HG03460 (cell line): ENCODE data around the gene ARL15.
"Not testable (repeated sequence)": the region's sequence is repeated elsewhere in the genome, so short reads cannot be mapped to it uniquely, and the experiment has no call there.

Experiments used
- ATAC-seq: cut with Tn5 transposase; IDR thresholded peaks from one replicate; pipeline ENCODE4 v1.9.1; 2021; ENCODE audit not compliant: unreplicated experiment

Gene ARL15

DNA sequence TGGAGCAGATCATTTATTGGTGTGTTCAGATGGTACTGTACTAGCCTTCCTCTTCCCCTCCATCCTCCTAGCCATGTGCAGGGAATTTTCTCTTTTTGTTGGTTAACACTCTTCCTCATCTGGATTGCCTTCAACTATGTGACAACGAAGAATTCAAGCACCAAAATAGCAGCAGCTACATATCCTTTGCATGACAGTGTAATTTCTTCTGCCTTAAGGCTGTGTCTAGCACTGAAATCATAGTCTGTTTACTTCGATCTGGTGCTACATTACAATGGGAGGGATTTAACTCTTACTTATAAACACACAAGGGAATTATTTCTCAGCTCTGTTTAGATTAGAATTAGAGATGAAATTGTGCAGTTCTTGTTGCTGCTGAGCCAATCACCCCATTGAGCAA is 260.4 kb downstream of the ARL15 start:
- no peak for ATAC-seq

DNA sequence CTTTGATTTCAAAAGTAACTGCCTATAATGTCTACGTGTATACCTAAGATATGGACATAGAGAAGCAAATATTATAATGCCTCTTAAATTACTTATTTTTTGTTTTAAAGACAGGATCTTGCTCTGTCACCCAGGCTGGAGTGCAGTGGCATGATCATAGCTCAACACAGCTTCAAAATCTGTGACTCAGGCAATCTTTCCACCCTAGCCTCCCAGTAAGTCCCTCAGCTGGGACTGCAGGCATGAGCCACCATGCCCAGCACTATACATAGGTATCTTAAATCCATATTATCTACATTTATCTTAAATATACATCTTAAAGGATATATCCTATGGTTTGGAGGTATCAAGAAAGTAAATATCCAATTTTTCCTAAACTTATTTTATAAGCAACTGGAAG is 261.2 kb downstream of the ARL15 start:
- no peak for ATAC-seq

DNA sequence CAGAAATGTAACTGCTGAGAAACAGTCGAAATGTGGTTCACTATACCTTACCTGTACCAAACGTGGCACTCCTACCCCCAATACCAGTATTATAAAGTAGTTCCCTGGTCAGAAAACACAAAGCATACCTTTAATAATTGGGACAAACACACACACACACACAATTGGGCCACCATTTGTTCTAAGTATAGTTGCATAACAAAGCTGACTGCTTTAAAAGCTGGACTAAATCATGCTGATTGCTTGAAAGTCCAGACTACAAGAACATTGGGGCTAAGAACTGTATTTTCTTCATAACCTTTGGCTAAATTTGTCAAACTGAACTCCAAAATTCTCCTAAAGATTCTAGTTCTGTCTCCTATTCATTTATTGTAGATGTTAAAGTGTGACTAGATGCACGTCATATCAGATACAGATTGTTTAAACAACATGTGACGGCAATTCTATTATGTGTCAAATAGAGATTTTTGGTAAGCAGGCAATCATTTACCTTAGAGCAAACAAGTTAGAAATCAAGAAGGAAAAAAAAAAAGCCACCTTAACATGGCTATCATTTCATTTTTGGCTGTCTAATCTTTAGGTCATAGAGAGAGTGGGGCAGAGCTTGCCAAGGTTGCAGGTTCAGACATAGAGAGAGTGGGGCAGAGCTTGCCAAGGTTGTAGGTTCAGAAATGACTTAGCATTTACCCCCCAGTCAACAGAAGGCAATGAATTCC is 265.1 kb downstream of the ARL15 start:
- ATAC-seq: no peak

DNA sequence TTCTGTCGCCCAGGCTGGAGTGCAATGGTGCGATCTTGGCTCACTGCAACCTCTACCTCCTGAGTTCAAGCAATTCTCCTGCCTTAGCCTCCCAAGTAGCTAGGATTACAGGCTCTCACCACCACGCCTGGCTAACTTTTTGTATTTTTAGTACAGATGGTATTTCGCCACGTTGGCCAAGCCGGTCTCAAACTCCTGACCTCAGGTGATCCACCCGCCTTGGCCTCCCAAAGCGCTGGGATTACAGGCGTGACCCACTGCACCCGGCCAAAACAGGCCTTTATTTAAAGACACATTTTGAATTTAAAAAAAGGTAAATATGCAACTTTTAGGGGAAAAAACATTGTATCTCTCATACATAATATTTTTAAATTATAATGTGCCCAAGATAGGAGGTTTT is 266.1 kb downstream of the ARL15 start:
- ATAC-seq: not testable (repeated sequence)

DNA sequence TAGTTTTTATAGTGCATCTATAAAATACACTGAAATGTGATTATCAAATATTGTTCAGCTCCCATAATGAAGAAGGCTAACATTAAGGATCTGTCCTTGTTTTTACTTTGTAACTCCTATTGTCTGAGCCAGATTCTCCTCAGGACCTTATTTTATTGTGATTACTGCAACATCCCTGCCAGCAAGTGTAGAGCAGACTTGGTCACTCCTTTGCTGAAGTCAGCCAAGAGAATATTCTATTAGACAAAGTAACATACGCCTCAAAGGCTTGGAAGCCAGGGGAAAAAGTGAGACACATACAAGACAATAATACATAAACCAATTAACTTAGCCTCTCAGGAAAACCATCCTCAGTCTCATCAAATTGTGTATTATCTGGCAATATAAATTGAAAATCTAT is 269.6 kb downstream of the ARL15 start:
- no peak for ATAC-seq

DNA sequence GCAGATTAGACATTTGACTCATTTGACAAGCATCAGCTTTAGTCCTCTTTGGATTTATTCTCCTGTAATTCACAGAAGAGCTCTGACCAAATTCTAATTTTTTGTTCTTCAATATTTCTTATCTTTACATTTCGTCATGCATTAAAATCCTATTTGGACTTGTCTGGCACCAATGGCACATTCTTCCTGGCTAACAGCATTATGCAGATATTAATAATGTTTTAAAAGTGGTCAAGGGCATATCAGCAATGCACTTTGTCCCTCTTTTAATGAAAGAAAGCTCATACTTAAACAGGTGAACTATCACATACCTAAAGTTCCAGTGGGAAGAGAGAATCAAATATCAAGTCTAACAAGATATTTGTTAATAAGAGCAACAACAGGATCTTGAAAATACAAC is 270.4 kb downstream of the ARL15 start:
- no peak for ATAC-seq

DNA sequence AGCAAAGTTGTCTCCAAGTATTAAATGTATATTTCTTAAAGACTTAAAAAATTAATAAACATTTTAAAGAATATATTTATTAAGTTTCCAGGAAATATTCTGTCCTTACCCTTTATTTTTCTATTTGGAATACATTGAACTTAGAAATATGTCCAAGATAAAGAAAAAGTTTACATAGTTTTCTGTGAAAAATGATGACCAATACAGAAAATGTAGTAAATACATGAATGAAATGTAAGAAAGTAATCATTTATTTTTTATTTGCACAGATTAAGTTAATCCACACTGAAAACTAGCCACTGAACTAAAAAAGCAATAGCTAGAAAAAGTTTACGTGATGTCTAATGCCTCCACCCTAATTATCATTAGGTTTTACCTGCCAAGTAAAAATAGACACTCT is 273.2 kb downstream of the ARL15 start:
- ATAC-seq: no peak

DNA sequence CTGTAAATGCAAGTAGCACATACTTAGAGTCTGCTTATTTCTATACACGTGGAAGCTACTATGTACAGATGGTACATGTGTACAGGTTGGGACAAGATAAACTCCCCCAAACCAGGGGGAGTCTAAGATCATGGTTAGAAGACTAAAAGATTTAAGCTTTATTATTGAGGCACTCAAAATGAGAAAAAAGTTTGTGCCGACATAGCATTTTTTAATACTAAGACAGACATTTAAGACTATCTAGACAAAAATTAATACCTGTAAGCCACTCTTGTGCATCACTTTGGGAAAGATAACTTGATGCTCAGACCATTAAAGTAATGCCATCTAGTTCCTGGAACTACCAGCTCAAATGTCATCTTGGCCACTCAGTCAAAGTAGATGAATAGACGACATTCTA is 279.4 kb downstream of the ARL15 start:
- no peak for ATAC-seq

DNA sequence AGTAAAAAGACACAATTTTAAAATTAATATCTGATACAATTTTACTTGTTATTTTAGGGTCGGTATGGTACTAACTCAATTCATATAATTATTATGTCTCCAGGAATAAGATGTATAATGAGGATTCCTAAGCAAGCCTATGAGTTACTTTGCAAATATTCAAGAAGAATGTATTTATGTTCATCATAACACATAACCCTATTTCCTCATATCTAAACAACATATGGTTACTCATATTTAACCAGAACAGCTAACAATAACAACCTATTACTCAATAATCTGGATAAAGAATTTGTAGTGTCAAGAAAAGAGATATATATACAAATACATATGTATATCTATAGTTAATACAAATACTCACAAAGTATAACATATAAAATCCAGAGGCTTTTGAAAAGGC is 285.9 kb downstream of the ARL15 start:
- no peak for ATAC-seq

DNA sequence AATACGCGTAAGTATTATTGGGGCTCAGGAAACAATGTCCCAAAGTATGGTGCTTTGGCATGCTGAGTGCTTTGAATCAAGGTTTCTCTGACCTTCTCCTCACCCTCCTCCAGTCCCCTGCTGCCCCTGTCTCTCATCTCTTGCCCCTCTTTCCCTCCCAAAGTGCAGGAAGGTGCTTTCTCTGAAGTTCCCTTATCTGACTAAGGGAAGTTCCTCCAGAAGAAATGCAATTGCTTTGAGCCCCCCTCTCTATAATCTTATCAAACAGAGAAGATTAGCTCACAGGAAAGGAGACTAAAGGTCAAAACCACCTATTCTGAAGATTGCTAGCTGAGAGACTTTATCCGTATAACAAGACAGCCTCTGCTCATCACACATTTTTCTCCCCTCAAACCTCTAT is 288.1 kb downstream of the ARL15 start:
- ATAC-seq: no peak

DNA sequence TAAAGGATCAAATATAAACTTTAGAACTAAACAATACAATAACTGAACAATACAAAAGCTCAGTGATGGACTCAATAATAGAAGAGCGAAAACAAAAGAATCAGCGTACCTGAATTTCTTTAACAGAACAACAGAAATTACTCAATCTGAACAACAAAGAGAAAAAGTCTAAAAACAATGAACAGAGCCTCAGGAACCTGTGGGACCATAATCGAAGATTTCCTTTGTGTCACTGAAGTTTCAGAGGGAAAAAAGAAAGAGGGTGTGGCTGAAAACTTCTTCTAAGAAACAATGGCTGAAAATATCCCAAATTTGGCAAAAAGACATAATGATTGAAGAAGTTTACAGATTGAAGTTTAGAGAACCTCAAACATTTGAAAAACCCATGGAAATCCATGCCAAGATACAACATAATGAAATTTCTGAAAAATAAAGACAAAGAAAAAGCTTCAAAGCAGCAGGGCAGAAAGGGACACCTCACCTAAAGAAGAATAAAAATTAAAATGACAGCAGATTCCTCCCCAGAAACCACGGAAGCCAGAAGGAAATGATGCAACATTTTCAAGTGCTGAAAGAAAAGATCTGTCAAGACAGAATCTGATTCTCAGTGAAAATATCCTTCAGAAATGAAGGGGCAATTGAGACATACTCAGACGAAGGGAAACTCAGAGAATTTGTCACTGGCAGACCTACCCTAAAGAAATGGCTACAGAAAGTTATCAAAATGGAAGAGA is 288.8 kb downstream of the ARL15 start:
- no peak for ATAC-seq

DNA sequence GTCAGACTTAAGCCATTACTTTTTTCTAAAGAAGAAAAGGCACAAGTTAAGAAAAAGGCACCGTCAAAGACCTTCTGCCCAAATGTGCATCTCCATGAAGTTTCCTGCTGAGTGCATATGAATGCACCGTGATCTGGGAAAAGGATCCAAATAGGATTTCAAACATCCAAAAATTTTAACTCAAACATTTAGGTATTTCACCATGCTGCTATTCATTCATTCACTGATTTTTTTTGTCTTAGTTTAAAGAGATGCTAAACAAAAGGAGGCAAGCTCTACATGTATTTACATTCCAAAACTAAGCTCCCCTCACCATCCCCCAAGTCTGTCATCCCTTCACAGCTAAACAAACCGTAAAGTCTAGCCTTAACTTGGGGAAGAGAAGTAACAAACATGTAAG is 291.9 kb downstream of the ARL15 start:
- ATAC-seq: no peak

DNA sequence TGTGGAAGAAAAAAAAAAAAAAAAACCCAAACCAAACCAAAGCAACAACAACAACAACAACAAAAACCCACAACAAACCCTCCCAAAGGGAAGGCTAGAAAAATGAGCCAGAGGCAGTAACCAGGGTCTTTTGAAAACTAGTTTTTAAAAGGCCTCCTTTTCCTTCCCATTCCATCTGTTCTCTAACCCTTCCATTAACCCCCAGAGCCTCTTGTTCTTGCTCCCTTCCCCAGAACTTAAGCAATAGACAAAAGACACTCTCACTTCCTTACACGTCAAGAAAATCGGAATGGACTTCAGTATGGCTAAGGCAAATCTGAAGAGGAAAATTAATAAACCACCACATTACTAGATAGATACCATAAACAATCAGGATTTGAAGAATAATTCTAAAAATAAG is 292.8 kb downstream of the ARL15 start:
- no peak for ATAC-seq

DNA sequence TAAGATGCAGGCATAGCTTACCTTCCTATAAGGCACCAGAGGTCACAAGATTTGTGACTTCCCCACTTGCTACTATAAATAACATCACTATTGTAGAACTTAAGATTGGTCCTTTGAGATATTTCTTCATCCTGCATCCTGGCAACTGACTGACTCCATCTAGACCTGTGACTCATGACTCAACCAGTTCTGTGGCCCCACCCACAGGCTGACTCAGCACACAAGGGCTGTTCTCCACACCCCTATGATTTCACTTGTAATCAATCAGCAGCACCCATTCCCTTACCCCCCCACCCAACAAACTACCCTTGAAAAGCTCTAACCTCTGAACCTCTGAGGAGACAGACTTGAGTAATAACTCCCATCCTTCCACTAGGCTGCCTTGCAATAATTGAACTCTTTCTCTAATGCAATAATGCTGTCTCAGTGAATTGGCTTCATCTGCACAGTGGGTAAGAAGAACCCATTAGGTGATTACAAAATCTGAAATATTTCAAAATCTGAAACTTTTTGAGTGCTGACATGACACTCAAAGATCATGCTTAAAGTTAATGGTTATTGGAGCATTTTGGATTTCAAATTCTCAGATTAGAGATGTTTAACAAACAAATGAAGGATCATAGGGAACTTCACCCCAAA is 296.7 kb downstream of the ARL15 start:
- no peak for ATAC-seq

DNA sequence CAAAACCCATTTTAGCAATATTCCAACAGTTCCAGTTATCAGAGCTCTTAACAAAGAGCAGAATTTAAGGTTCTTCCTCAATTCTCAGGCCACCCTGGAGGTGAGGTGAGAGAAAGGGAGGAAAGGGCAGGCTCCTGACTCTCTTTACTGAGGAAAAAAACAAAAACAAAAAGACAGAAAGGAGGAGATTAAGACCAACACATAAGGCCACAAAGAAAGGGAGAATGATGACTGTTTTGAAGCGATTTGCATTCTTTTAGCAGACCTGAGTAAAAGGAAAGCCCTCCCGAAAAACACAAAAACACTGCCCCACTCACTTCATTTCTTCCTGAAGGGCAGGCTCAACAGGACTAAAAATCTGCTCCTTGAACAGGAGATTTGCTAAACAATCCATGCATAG is 300.5 kb downstream of the ARL15 start:
- ATAC-seq: no peak

DNA sequence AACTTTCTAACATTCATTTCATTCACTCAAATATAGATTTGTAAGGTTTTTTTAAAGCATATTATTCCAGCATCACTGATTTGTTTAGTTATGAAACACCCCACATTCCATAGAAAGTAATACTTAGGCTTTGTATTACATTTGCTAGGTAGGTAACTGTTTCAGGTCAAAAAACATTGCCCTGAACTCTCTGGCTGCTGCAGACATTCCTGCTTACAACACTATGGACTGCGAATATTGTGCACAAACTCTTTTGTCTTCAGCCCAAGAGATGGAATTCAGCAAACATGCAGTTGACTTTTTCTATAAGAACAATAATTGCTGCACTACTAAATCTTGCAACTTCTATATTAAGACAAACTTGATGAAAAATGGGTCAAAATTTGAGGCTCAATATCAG is 301.0 kb downstream of the ARL15 start:
- ATAC-seq: no peak

DNA sequence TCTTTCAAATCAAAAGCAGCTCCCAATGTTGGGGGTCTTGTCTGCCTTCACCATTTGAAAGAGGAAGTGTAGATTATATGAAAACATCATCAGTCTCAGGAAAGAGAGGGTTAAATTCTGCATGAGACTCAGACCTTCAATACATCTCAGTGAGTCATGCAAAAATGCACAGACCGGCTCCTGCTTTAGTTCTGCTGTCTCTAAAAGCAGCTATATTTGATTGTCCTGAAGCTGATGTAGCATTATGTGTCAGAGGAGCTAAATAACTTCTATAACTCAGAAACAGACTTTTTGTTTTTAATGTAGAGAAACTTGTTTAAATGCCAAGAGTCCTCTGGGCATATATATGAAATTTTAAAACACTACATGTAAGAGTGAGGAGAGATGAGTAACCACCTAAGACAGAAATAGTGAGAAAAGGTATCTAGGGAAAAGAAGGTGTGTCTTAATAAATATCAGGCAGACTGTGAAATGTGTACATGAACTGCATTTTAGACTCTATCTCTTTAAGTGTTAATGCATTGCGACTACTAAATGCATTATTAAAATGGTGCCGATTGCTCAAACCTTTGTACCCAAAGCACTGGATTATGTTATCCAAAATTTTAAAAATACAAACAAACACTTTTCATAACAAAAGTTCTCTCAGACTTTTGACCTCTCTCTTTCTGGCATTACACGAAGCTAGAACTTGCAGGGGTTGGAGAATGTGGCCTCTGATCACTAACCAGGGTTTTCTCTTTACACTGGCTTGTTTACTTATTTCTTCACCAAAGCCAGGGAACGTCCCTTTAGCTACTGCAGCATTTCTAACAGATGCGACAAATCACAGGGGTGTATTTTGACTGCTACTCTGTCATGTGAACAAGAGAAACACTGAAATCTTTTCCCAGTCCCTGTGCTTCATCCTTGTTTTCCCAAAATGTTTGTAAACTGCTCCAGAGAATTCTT is 302.3 kb downstream of the ARL15 start:
- no peak for ATAC-seq

DNA sequence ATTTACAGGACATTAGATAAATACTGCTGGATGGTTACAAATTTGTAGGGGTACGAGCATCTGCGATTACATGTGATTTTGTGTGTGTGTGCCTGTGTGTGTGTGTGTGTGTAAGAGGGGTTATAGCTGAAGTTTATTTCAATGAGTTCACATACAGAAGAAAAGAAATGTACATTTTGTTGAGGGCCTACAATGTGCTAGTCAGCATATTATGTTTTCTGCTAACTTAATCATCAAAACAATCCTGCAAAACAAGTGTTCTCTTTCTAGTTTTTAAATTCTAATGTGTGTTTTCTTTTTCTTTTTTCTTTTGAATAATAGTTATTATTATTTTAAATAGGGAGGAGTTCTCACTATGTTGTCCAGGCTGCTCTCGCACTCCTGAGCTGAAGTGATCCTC is 305.7 kb downstream of the ARL15 start:
- ATAC-seq: no peak

DNA sequence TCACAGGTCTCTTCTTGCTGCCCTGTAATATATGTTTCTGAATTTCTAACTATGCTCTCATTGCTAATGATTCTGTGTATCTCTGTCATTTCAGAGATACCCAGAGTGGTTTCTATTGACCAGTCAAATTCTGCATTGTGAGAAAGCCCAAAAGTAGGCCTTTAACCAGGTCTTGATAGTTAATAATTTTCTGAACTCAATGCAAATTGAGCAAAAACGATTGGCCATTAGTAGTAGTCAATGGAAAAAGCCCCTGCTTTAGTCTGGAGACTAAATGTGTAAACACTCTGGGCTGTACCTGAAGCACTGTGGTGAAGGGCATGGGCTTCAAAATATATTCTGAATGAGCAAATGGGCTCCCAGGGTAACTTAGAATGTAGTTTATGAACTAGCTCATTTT is 307.6 kb downstream of the ARL15 start:
- no peak for ATAC-seq

DNA sequence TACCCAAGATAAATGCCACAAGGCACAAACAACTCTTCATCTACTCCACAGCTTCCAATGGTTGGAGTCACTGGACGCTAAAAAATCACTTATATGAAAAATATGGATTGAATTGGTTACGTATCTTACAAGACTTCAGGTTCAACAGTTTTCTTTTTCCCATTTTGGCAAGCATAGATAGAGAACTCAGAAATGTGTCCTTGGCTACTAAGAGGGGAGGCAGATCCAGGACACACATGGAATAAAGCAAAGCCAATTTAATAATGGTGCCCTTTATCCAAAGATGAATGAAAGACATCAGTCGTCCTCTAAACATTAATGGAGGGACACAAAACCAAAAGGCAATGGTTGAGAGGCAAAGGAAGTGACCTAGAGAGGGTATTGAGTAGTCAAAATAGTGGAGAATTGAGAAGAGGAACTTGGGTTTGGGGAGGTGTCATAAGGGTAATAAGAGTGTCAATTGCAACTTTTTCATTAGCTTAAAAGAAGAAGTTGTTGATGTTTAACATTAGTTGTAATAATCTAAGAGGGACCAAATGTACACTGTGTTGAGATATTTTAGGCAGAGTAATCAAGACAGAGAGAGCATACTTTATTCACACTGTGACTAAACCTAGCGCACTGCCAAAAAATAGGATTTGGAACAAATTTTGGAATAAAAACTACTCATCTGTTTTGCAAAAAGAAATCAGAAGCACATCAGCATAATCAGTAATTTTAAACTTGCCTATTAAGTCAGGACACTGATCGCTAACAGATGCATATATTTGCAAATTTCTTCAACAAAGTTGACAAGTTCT is 308.2 kb downstream of the ARL15 start:
- no peak for ATAC-seq
